Caco-2 (cell line): ENCODE measurements around the gene NCAPG. TPM values are rescaled to one million over a fixed set of nuclear protein-coding genes. Genes with fewer than 3 reads are reported as not detected.

Experiments used
- BruUV-seq: library from RNA; stranded (reverse); fragments of 400-500 nt; replicated peaks from 2 replicates; lab custom pipeline; 2021; lab: Mats Ljungman, UMichigan
- CTCF ChIA-PET: fragments of 300-600 bp; sonication (Branson Sonifier 250); formaldehyde crosslinking; loops from one replicate; lab custom pipeline; 2022; ENCODE audit warnings: antibody characterized with exemption; lab: Charles Lee
- POLR2A ChIA-PET: fragments of 300-600 bp; sonication (Branson Sonifier 250); formaldehyde crosslinking; loops from one replicate; lab custom pipeline; 2022; ENCODE audit warnings: antibody characterized with exemption; lab: Charles Lee
- DNase-seq, 2 experiments: peaks; one replicate each; pipeline versions ENCODE4 v3.0.0 to v3.0.0-alpha.2; 2020 to 2022
- H3K27me3 ChIP-seq: replicated peaks from 2 replicates; pipeline ENCODE4 v1.6.0; 2011; ENCODE audit warnings: low read length; ENCODE audit not compliant: control insufficient read depth, insufficient read depth
- H3K36me3 ChIP-seq: 2 replicates; pipeline ENCODE4 v1.5.1; 2011; ENCODE audit warnings: low read length; ENCODE audit not compliant: control insufficient read depth, insufficient read depth
- H3K4me1 ChIP-seq: fragments of 250-450 bp; sonication (Bioruptor Pico); 2 replicates; pipeline ENCODE4 v1.5.1; 2020; ENCODE audit warnings: mild to moderate bottlenecking
- H3K4me3 ChIP-seq: 2 replicates; pipeline ENCODE4 v1.5.1; 2011; ENCODE audit warnings: low read depth, mild to moderate bottlenecking, control low read depth, low read length
- H3K9me3 ChIP-seq: fragments of 250-450 bp; sonication (Bioruptor Pico); 2 replicates; pipeline ENCODE4 v1.5.1; 2020; ENCODE audit warnings: mild to moderate bottlenecking, moderate library complexity
- H3K27ac Mint-ChIP-seq: one replicate; pipeline ENCODE4 v1.8.0; 2022; ENCODE audit warnings: mixed read lengths; ENCODE audit not compliant: unreplicated experiment
- H3K27me3 Mint-ChIP-seq: one replicate; pipeline ENCODE4 v1.8.0; 2022; ENCODE audit warnings: mixed read lengths; ENCODE audit not compliant: insufficient read depth, unreplicated experiment
- H3K36me3 Mint-ChIP-seq: one replicate; pipeline ENCODE4 v1.8.0; 2022; ENCODE audit warnings: mild to moderate bottlenecking, mixed read lengths; ENCODE audit not compliant: insufficient read depth, unreplicated experiment
- H3K4me1 Mint-ChIP-seq: one replicate; pipeline ENCODE4 v1.8.0; 2022; ENCODE audit warnings: low read depth, mixed read lengths; ENCODE audit not compliant: unreplicated experiment
- H3K4me3 Mint-ChIP-seq: one replicate; pipeline ENCODE4 v1.8.0; 2022; ENCODE audit warnings: mild to moderate bottlenecking, moderate library complexity, mixed read lengths; ENCODE audit not compliant: unreplicated experiment
- H3K9me3 Mint-ChIP-seq: one replicate; pipeline ENCODE4 v1.8.0; 2022; ENCODE audit warnings: mixed read lengths; ENCODE audit not compliant: unreplicated experiment
- intact Hi-C: fragments of 100-400 bp; cut with micrococcal nuclease; formaldehyde crosslinking; loops from one replicate; pipeline ENCODE4 v1.10.0; 2022; ENCODE audit not compliant: unreplicated experiment
- total RNA-seq: library from RNA; stranded (reverse); gene quantifications from 2 replicates; pipeline ENCODE4 v1.2.3, GENCODE V29; 2022
- TF ChIP-seq, protein P1 (sequence below), 2 experiments: fragments of 200-600 bp in 1 of 2; IDR thresholded peaks; 1 replicate in 1 of 2; 2 replicates in 1 of 2; pipeline versions ENCODE4 v1.5.1 to v1.8.0; 2011 to 2022; ENCODE audit warnings: antibody characterized with exemption in 1 of 2, control low read depth in 1 of 2, inconsistent platforms in 1 of 2, low read depth in 1 of 2, low read length in 1 of 2, mild to moderate bottlenecking in 1 of 2, moderate library complexity in 1 of 2; ENCODE audit not compliant: insufficient read depth in 1 of 2, severe bottlenecking in 1 of 2, unreplicated experiment in 1 of 2

Gene NCAPG
- total RNA-seq, 1 experiment from 2014 or later: 54.0 TPM

DNA sequence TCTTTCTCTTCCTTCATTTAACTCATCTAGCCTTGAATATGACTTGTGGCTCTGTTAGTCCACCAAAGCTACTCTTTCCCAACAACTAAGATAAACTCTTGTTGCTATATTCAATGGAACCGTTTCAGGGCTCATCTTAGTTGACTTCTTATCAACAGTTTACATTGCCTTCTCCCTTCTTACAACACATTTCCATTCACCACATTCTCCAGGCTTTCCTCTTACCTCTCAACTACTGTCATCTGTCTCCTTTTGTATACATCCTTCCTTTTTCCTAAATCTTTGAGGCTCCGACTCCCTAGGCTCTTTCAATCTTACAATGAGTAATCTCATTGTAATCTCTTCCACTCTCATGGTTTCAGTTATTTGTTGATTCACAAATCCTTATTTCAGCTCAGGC lies 58.5 kb downstream of the NCAPG start:
- H3K4me3 ChIP-seq: no peak overlapping the region
- no peaks in the 10 kb centered on the region for H3K27me3 ChIP-seq
- ChIA-PET POLR2A (no interaction called here), CTCF (no interaction called here)
- no peaks in the 10 kb centered on the region for H3K4me1 Mint-ChIP-seq
- no peaks in the 10 kb centered on the region for H3K4me1 ChIP-seq
- no peaks in the 10 kb centered on the region for H3K9me3 ChIP-seq
- DNase-seq: no peak
- no peak overlapping the region for H3K4me3 Mint-ChIP-seq
- intact Hi-C loops: no loop called here
- no peaks in the 10 kb centered on the region for H3K36me3 Mint-ChIP-seq
- no peaks in the 10 kb centered on the region for H3K9me3 Mint-ChIP-seq
- H3K27me3 Mint-ChIP-seq: no peaks in the 10 kb centered on the region
- no peaks in the 10 kb centered on the region for H3K36me3 ChIP-seq
- no TSS peak for BruUV-seq
- no peak overlapping the region for H3K27ac Mint-ChIP-seq
- TF ChIP-seq, protein P1, sequence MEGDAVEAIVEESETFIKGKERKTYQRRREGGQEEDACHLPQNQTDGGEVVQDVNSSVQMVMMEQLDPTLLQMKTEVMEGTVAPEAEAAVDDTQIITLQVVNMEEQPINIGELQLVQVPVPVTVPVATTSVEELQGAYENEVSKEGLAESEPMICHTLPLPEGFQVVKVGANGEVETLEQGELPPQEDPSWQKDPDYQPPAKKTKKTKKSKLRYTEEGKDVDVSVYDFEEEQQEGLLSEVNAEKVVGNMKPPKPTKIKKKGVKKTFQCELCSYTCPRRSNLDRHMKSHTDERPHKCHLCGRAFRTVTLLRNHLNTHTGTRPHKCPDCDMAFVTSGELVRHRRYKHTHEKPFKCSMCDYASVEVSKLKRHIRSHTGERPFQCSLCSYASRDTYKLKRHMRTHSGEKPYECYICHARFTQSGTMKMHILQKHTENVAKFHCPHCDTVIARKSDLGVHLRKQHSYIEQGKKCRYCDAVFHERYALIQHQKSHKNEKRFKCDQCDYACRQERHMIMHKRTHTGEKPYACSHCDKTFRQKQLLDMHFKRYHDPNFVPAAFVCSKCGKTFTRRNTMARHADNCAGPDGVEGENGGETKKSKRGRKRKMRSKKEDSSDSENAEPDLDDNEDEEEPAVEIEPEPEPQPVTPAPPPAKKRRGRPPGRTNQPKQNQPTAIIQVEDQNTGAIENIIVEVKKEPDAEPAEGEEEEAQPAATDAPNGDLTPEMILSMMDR (IDR thresholded peaks at IDR 0.05; ENCODE audit: insufficient read depth in 1 of 2, low read depth in 1 of 2, low read length in 1 of 2, severe bottlenecking in 1 of 2, unreplicated experiment in 1 of 2): no peak

DNA sequence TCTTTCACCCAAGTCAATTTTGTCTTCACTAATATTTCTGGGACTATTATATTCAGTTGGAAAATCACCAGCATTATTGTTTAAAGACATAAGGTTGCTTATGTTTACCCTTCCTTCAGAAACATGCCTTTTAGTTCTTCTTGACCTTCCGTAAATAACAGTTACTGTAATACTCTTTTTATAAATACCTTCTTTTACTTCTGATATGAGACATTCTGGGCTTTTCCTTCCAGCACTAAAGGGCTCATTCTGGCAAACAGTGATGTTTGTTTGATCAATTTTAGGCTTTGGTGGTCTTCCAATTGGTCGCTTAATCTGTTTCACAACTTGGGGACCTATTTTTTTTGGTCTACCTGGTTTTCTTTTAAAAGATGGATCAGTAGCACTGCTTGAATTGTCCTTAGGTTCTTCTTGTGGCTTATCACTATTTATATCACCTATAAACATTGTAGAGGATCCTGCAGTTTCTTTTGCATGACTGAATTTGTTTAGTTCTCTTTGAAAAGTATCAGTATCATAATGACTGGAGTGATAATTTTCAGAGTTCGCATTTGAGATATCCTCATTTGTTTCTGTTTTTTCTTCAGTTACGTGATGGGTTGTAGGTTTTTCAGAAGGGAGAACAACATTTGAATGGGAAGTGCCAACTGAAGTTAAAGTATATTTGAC lies 64.8 kb downstream of the NCAPG start:
- Histone ChIP-seq H3K27me3 (no peaks in the 10 kb centered on the region), H3K4me1 (no peaks in the 10 kb centered on the region), H3K9me3 (no peaks in the 10 kb centered on the region), H3K4me3 (no peak overlapping the region), H3K36me3 (no peaks in the 10 kb centered on the region)
- no peaks in the 10 kb centered on the region for H3K9me3 Mint-ChIP-seq
- no peaks in the 10 kb centered on the region for H3K36me3 Mint-ChIP-seq
- POLR2A ChIA-PET: no interaction called here
- TF ChIP-seq, protein P1 (IDR thresholded peaks at IDR 0.05; ENCODE audit: insufficient read depth in 1 of 2, low read depth in 1 of 2, low read length in 1 of 2, severe bottlenecking in 1 of 2, unreplicated experiment in 1 of 2): no peak
- no peak overlapping the region for H3K27ac Mint-ChIP-seq
- intact Hi-C loops: no loop called here
- CTCF ChIA-PET: no interaction called here
- BruUV-seq: no TSS peak
- no peaks in the 10 kb centered on the region for H3K27me3 Mint-ChIP-seq
- H3K4me3 Mint-ChIP-seq: no peak overlapping the region
- no peak for DNase-seq
- no peaks in the 10 kb centered on the region for H3K4me1 Mint-ChIP-seq

DNA sequence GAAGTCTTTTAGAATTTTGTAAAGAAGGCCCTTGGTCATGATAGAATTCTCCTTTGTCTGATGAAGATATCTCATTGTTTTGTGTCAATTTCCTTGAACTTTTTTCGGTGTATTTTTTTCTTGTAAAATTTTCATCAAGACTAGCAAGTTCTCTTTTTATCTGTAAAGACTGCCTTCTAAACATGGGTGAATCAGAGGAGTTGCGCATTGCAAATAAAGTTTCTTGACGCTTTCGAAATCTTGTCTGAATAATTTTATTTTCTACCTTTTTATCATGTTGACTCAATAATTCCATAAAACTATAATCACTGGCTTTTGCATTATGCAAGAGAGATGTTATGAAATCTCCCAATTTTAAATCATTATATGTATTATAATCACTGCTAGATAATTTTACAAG lies 66.2 kb downstream of the NCAPG start:
- TF ChIP-seq, protein P1 (IDR thresholded peaks at IDR 0.05; ENCODE audit: insufficient read depth in 1 of 2, low read depth in 1 of 2, low read length in 1 of 2, severe bottlenecking in 1 of 2, unreplicated experiment in 1 of 2): no peak
- Histone ChIP-seq H3K4me1 (no peaks in the 10 kb centered on the region), H3K27me3 (no peaks in the 10 kb centered on the region), H3K36me3 (no peaks in the 10 kb centered on the region), H3K4me3 (no peak overlapping the region), H3K9me3 (no peaks in the 10 kb centered on the region)
- BruUV-seq: no TSS peak
- ChIA-PET POLR2A (no interaction called here), CTCF (no interaction called here)
- Mint-ChIP-seq H3K4me1 (no peaks in the 10 kb centered on the region), H3K4me3 (no peak overlapping the region), H3K27me3 (no peaks in the 10 kb centered on the region), H3K27ac (no peak overlapping the region), H3K36me3 (no peaks in the 10 kb centered on the region), H3K9me3 (no peaks in the 10 kb centered on the region)
- intact Hi-C loops: no loop called here
- no peak for DNase-seq
